H4 (cell line): ENCODE data around the gene CHD8. TPM values are rescaled to one million over a fixed set of nuclear protein-coding genes. Genes with fewer than 3 reads are reported as not detected.
"Not testable (repeated sequence)": the region's sequence is repeated elsewhere in the genome, so short reads cannot be mapped to it uniquely, and the experiment has no call there.

Source experiments
- DNase-seq: peaks from one replicate; pipeline ENCODE4 v3.0.0-alpha.2; 2015; ENCODE audit warnings: low spot score
- total RNA-seq: library from RNA; depleted of rRNA; stranded (reverse); fragments of >200 nt; shearing (Covaris generic); gene quantifications from 2 replicates; pipeline ENCODE4 v1.2.3, GENCODE V29; 2014; rRNA removed

CHD8 gene
- total RNA-seq, 1 experiment from 2014 or later, result 26.5 TPM

DNA sequence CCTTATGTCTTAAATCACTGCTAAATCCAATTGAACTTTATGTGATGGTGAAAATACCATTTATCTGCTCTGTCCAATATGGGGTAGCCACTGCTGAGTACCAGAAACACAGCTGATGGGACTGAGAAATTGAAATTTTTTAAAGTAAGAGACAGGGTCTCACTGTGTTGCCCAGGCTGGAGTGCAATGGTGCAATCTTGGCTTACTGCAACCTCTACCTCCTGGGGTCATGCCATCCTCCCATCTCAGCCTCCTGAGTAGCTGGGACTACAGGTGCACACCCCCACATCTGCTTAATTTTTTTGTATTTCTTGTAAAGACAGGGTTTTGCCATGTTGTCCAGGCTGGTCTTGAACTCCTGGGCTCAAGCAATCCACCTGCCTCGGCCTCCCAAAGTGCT, 83.1 kb downstream of the CHD8 start:
- not testable (repeated sequence) for DNase-seq

- DNase-seq, result no peak
Measured at GRCh38 chr14:21369949-21370679, 85.8 kb downstream of the CHD8 start.

GRCh38 chr14:21367582-21368144, 88.3 kb downstream of the CHD8 start:
- no peak for DNase-seq

DNA sequence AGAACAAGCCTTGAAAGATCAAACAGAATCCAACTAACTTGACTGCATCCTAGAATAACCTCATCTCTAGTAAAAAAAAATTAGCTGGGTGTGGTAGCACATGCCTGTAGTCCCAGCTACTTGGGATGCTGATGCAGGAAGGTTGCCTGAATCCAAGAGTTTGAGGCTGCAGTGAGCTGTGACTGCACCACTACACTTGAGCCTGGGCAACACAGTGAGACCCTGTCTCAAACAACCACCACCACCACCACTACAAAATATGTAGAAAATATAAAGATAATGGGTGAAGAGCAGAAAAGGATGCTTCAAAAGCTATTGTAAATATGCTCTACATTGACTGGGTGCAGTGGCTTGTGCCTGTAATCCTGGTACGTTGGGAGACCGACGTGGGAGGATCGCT, 99.4 kb downstream of the CHD8 start:
- DNase-seq, result no peak

GRCh38 chr14:21352587-21352986, 103.3 kb downstream of the CHD8 start:
- no peak for DNase-seq

DNA sequence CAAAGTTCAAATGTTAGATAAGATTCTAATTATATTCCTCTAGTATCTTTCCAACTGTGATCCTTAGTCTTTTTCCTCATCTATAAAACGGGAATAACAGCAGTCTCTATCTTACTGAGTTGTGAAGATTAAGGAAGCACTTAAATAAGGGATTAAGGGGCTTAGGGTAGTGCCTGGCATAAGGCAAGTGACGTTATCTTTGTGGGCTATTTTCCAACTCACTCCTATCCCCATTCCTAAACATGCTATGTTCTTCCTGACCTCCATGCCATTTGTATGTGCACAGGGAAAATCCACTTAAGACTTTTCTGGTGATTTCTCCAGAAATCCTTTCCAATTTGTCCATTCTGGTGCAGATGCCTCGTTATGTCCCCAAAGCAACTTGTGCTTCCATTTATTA, 105.4 kb downstream of the CHD8 start:
- DNase-seq, result no peak

DNA sequence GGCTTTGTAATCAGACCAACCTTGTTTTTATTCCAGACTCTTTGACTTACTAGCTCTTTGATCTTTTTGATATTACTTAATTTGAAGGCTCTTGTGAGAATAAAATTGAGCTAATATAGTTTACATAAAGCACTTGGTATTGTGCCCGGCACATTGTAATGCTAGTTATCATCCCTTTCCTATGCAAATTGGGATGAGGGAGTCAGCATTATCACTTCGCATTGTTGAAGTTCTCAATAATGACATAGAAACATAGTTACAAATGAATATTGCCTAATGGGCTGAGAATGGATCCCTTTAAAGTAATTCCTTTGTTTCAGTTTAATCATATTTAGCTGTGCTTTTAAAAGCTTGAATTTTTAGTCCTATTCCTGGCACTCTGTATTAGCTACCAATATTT, 108.7 kb downstream of the CHD8 start:
- no peak for DNase-seq

- no peak for DNase-seq
Measured at GRCh38 chr14:21346532-21347135, 109.3 kb downstream of the CHD8 start.

GRCh38 chr14:21343035-21343794, 112.7 kb downstream of the CHD8 start:
- DNase-seq, result no peak

Other genes with a start within 250 kb of the CHD8 start
- gene HNRNPC, start 186.7 kb downstream of the CHD8 start, total RNA-seq, result 1,295 and 1,559 TPM in 2 replicates
- not detected in 2 replicates for gene RPGRIP1, start 176.0 kb downstream of the CHD8 start, total RNA-seq
- gene SUPT16H, start 72.1 kb downstream of the CHD8 start, total RNA-seq, result 88.6 and 104 TPM in 2 replicates
- 17.5 and 22.9 TPM in 2 replicates for gene RAB2B, start 20.8 kb upstream of the CHD8 start, total RNA-seq
- 12.7 and 14.3 TPM in 2 replicates for gene TOX4, start 21.1 kb upstream of the CHD8 start, total RNA-seq
- gene METTL3, start 55.2 kb upstream of the CHD8 start, total RNA-seq, result 55.3 and 56.8 TPM in 2 replicates
- 0.06 and 0.75 TPM in 2 replicates for gene SALL2, start 70.2 kb upstream of the CHD8 start, total RNA-seq
- gene OR10G3, start 124.0 kb upstream of the CHD8 start, total RNA-seq, result not detected in 2 replicates
- gene OR10G2, start 178.8 kb upstream of the CHD8 start, total RNA-seq, result not detected in 2 replicates
- not detected in 2 replicates for gene OR4E2, start 197.7 kb upstream of the CHD8 start, total RNA-seq
- gene OR4E1, start 217.7 kb upstream of the CHD8 start, total RNA-seq, result not detected in 2 replicates